IMR-90 (cell line): Measurements from ENCODE around the gene SUSD1. TPM values are rescaled to one million over a fixed set of nuclear protein-coding genes. Genes with fewer than 3 reads are reported as not detected.

ENCODE experiments used
- ATAC-seq: fragments of 200-7000 bp; cut with Tn5 transposase; 2 replicates; pipeline ENCODE4 v1.9.1; 2020; ENCODE audit warnings: low read depth, mild to moderate bottlenecking, moderate library complexity
- BruUV-seq: library from RNA; stranded (reverse); fragments of 400-500 nt; replicated peaks from 2 replicates; lab custom pipeline; 2021; lab: Mats Ljungman, UMichigan
- CTCF ChIA-PET: fragments of 300-600 bp; formaldehyde crosslinking; extraction: SDS; loops from one replicate; lab custom pipeline; 2021; ENCODE audit warnings: antibody characterized with exemption; lab: Yijun Ruan, JAX
- POLR2A ChIA-PET: fragments of 300-600 bp; sonication (Branson Sonifier 250); formaldehyde crosslinking; loops from one replicate; lab custom pipeline; 2022; ENCODE audit warnings: antibody characterized with exemption; ENCODE audit not compliant: unreplicated experiment; lab: Charles Lee
- DNase-seq: peaks from one replicate; pipeline ENCODE4 v3.0.0; 2013
- H2AFZ ChIP-seq: replicated peaks from 2 replicates; pipeline ENCODE3; 2013; ENCODE audit warnings: low read length, mild to moderate bottlenecking; ENCODE audit not compliant: poor library complexity
- H2AK5ac ChIP-seq: 2 replicates; pipeline ENCODE4 v1.6.1; 2013; ENCODE audit warnings: low read depth, low read length, inconsistent platforms
- H2AK9ac ChIP-seq: replicated peaks from 2 replicates; pipeline ENCODE3; 2013; ENCODE audit warnings: mild to moderate bottlenecking, low read depth, low read length, moderate library complexity; ENCODE audit not compliant: poor library complexity
- H2BK120ac ChIP-seq: 2 replicates; pipeline ENCODE4 v1.6.1; 2013; ENCODE audit warnings: low read depth, low read length, inconsistent platforms
- H2BK15ac ChIP-seq: 3 replicates; pipeline ENCODE4 v1.6.1; 2013; ENCODE audit warnings: low read depth, low read length, inconsistent platforms
- H2BK20ac ChIP-seq: 2 replicates; pipeline ENCODE4 v1.6.1; 2013; ENCODE audit warnings: low read depth, mild to moderate bottlenecking, inconsistent platforms, low read length, moderate library complexity
- H2BK5ac ChIP-seq: 2 replicates; pipeline ENCODE4 v1.6.1; 2013; ENCODE audit warnings: mild to moderate bottlenecking, low read depth, low read length, inconsistent platforms; ENCODE audit not compliant: poor library complexity, severe bottlenecking
- H3K14ac ChIP-seq: replicated peaks from 2 replicates; pipeline ENCODE4 v1.6.1; 2013; ENCODE audit warnings: low read depth, low read length, inconsistent platforms
- H3K18ac ChIP-seq: 2 replicates; pipeline ENCODE4 v1.6.1; 2013; ENCODE audit warnings: low read depth, low read length, control low read depth
- H3K23ac ChIP-seq: 2 replicates; pipeline ENCODE4 v1.6.1; 2013; ENCODE audit warnings: low read depth, low read length, inconsistent platforms
- H3K27ac ChIP-seq: 2 replicates; pipeline ENCODE4 v1.5.1; 2013; ENCODE audit warnings: mild to moderate bottlenecking, control low read depth, low read length; ENCODE audit not compliant: insufficient read depth
- H3K27me3 ChIP-seq: 2 replicates; pipeline ENCODE4 v1.6.1; 2013; ENCODE audit warnings: low read length; ENCODE audit not compliant: control insufficient read depth, insufficient read depth
- H3K36me3 ChIP-seq: 2 replicates; pipeline ENCODE4 v1.6.1; 2013; ENCODE audit warnings: low read length, mixed read lengths; ENCODE audit not compliant: control insufficient read depth, insufficient read depth
- H3K4ac ChIP-seq: 2 replicates; pipeline ENCODE4 v1.6.1; 2013; ENCODE audit warnings: low read depth, low read length, inconsistent platforms
- H3K4me1 ChIP-seq: 2 replicates; pipeline ENCODE4 v1.6.1; 2013; ENCODE audit warnings: low read length, mixed read lengths; ENCODE audit not compliant: control insufficient read depth, insufficient read depth
- H3K4me2 ChIP-seq: 2 replicates; pipeline ENCODE4 v1.6.1; 2013; ENCODE audit warnings: low read depth, mild to moderate bottlenecking, control low read depth, low read length, moderate library complexity
- H3K4me3 ChIP-seq: 2 replicates; pipeline ENCODE4 v1.5.1; 2013; ENCODE audit warnings: low read depth, mild to moderate bottlenecking, control low read depth, low read length, moderate library complexity; ENCODE audit not compliant: insufficient read depth
- H3K56ac ChIP-seq: 2 replicates; pipeline ENCODE4 v1.6.1; 2013; ENCODE audit warnings: low read length, inconsistent platforms; ENCODE audit not compliant: insufficient read depth; ENCODE audit errors: extremely low read depth
- H3K79me1 ChIP-seq, 2 experiments: 2 replicates each; pipeline ENCODE4 v1.6.1; 2013; ENCODE audit warnings: low read length in 2 of 2, inconsistent platforms in 1 of 2, low read depth in 1 of 2
- H3K9ac ChIP-seq: 2 replicates; pipeline ENCODE4 v1.6.1; 2013; ENCODE audit warnings: low read depth, low read length, control low read depth
- H3K9me1 ChIP-seq: 2 replicates; pipeline ENCODE4 v1.6.1; 2013; ENCODE audit warnings: low read length, inconsistent platforms; ENCODE audit not compliant: insufficient read depth
- H3K9me3 ChIP-seq: 2 replicates; pipeline ENCODE4 v1.6.1; 2013; ENCODE audit warnings: low read length; ENCODE audit not compliant: control insufficient read depth, insufficient read depth
- H4K20me1 ChIP-seq: 2 replicates; pipeline ENCODE4 v1.6.1; 2013; ENCODE audit warnings: low read length, inconsistent platforms; ENCODE audit not compliant: insufficient read depth
- H4K5ac ChIP-seq: 2 replicates; pipeline ENCODE4 v1.6.1; 2013; ENCODE audit warnings: mild to moderate bottlenecking, low read depth, low read length, control low read depth
- H4K8ac ChIP-seq, 2 experiments: 2 replicates each; pipeline ENCODE4 v1.6.1; 2013; ENCODE audit warnings: low read depth in 2 of 2, low read length in 2 of 2, control low read depth in 1 of 2, inconsistent platforms in 1 of 2
- H4K91ac ChIP-seq: 2 replicates; pipeline ENCODE4 v1.6.1; 2013; ENCODE audit warnings: low read depth, low read length, inconsistent platforms; ENCODE audit not compliant: insufficient read depth
- BHLHE40 ChIP-seq: fragments of 150-350 bp; IDR thresholded peaks from 2 replicates; pipeline ENCODE4 v1.6.1; 2016; ENCODE audit warnings: mild to moderate bottlenecking, low read depth, low read length
- CEBPB ChIP-seq: IDR thresholded peaks from 2 replicates; pipeline ENCODE4 v1.6.1; 2012; ENCODE audit warnings: low read depth, low read length, improper control_type of control experiment
- CHD1 ChIP-seq: IDR thresholded peaks from 2 replicates; pipeline ENCODE4 v1.6.1; 2012; ENCODE audit warnings: low read depth, low read length, improper control_type of control experiment
- CTCF ChIP-seq: conservative IDR thresholded peaks from 2 replicates; pipeline ENCODE4 v1.5.1; 2012; ENCODE audit warnings: mild to moderate bottlenecking, low read depth, low read length, improper control_type of control experiment
- ELK1 ChIP-seq: fragments of 150-350 bp; IDR thresholded peaks from 2 replicates; pipeline ENCODE4 v1.6.1; 2016; ENCODE audit warnings: low read depth, mild to moderate bottlenecking, low read length, moderate library complexity, borderline replicate concordance
- FOS ChIP-seq: fragments of 150-350 bp; IDR thresholded peaks from 2 replicates; pipeline ENCODE4 v1.6.1; 2016; ENCODE audit warnings: low read depth, low read length
- MXI1 ChIP-seq: IDR thresholded peaks from 2 replicates; pipeline ENCODE4 v1.6.1; 2012; ENCODE audit warnings: low read depth, mild to moderate bottlenecking, low read length, moderate library complexity, borderline replicate concordance
- NFE2L2 ChIP-seq: fragments of 150-350 bp; IDR thresholded peaks from 2 replicates; pipeline ENCODE4 v1.6.1; 2016; ENCODE audit warnings: low read depth, mild to moderate bottlenecking, low read length
- POLR2A ChIP-seq: IDR thresholded peaks from 2 replicates; pipeline ENCODE4 v1.6.1; 2012; ENCODE audit warnings: mild to moderate bottlenecking, low read depth, low read length
- RAD21 ChIP-seq: IDR thresholded peaks from 2 replicates; pipeline ENCODE4 v1.6.1; 2012; ENCODE audit warnings: low read length, improper control_type of control experiment
- RFX5 ChIP-seq: IDR thresholded peaks from 2 replicates; pipeline ENCODE4 v1.8.0; 2012; ENCODE audit warnings: low read depth, mild to moderate bottlenecking, low read length, moderate library complexity
- SMC3 ChIP-seq: fragments of 150-350 bp; IDR thresholded peaks from 2 replicates; pipeline ENCODE4 v1.6.1; 2016; ENCODE audit warnings: low read depth, mild to moderate bottlenecking, antibody characterized with exemption, low read length, moderate library complexity
- USF2 ChIP-seq: fragments of 150-350 bp; IDR thresholded peaks from 2 replicates; pipeline ENCODE4 v1.6.1; 2017; ENCODE audit warnings: mild to moderate bottlenecking, antibody characterized with exemption, low read length, low read depth
- WGBS, 2 experiments: methylation state at CpG; one replicate each; pipeline versions ENCODE4 v1.1.5 to v1.1.7; 2013; ENCODE audit warnings: missing lambda C conversion rate in 2 of 2; ENCODE audit not compliant: insufficient read length in 1 of 2; ENCODE audit errors: extremely low coverage in 2 of 2; 5-methylcytosine and 5-hydroxymethylcytosine counted together
- dilution Hi-C: fragments of 300-500 bp; cut with HindIII; formaldehyde crosslinking; loops from one replicate; pipeline ENCODE4 v1.14.3; 2018; ENCODE audit warnings: low sequenced_read_pairs; ENCODE audit not compliant: unreplicated experiment
- in situ Hi-C: fragments of 300-500 bp; cut with MboI; formaldehyde crosslinking; loops from 3 replicates; pipeline ENCODE4 v1.14.3; 2019; ENCODE audit warnings: low sequenced_read_pairs, inconsistent platforms, mixed read lengths
- intact Hi-C: fragments of 100-400 bp; cut with micrococcal nuclease; formaldehyde crosslinking; loops from 2 replicates; pipeline ENCODE4 v1.10.0; 2022
- polyA plus RNA-seq, 3 experiments: library from polyadenylated mRNA; depleted of rRNA; stranded (reverse); fragments of >200 nt; gene quantifications; 2 replicates each; pipeline ENCODE4 v1.2.3, GENCODE V29; 2012; ENCODE audit warnings: low replicate concordance in 1 of 3
- total RNA-seq: library from RNA; depleted of rRNA; stranded (reverse); fragments of >200 nt; gene quantifications from 2 replicates; pipeline ENCODE4 v1.2.3, GENCODE V29; 2012

The SUSD1 gene
- total and polyA plus RNA-seq, 2 of the 4 experiments (the other 2 are of a cell fraction): 4.0 to 4.7 TPM

- no peak overlapping the region for H3K9ac ChIP-seq
- TF ChIP-seq MXI1 (no peak), POLR2A (no peak), SMC3 (no peak), RAD21 (no peak), RFX5 (no peak), CHD1 (no peak), NFE2L2 (no peak), FOS (no peak), ELK1 (no peak), USF2 (no peak), BHLHE40 (no peak), CTCF (no peak), CEBPB (no peak)
- H2AFZ ChIP-seq: no peak overlapping the region
- no peak for DNase-seq
- H4K8ac ChIP-seq: no peak overlapping the region
- no peak overlapping the region for H3K18ac ChIP-seq
- H2AK5ac ChIP-seq: peak overlapping the region; percentile 3; the same call in 1 of the 2 replicates
- in situ Hi-C loops (no loop called here), dilution Hi-C loops (no loop called here), intact Hi-C loops (no loop called here)
- peak overlapping the region; percentile 22; the same call in 1 of the 2 replicates for H3K14ac ChIP-seq
- H4K20me1 ChIP-seq: no peaks in the 10 kb centered on the region
- H3K56ac ChIP-seq: no peak overlapping the region
- H3K23ac ChIP-seq: 0 out of 2 replicates have a peak overlapping the region, but pooled peaks have one; percentile 8
- H4K91ac ChIP-seq: no peak overlapping the region
- H2AK9ac ChIP-seq: no peak overlapping the region
- no peak overlapping the region for H3K27ac ChIP-seq
- no peak overlapping the region for H2BK5ac ChIP-seq
- no peaks in the 10 kb centered on the region for H3K9me3 ChIP-seq
- no peak overlapping the region for H2BK120ac ChIP-seq
- no TSS peak for BruUV-seq
- H2BK15ac ChIP-seq: no peak overlapping the region
- ChIA-PET CTCF (interaction anchor here (1.2 kb wide), 1 partner anchor 13 kb away, joined by 3 read pairs; no protein-coding TSS in a partner anchor), POLR2A (no interaction called here)
- no peaks in the 10 kb centered on the region for H3K79me1 ChIP-seq
- H2BK20ac ChIP-seq: no peak overlapping the region
- no peak overlapping the region for H4K5ac ChIP-seq
- H3K9me1 ChIP-seq: no peaks in the 10 kb centered on the region; the same call in 1 of the 2 replicates
- 82% methylated on average over 3 of the region's 6 CpGs; no CpG with 5 or more reads in 1 of the 2 experiments for WGBS, 2 experiments
- H3K4ac ChIP-seq: no peak overlapping the region
- H3K4me1 ChIP-seq: peaks cover 4% of the 10 kb centered on the region
- H3K4me3 ChIP-seq: no peak overlapping the region
- no peaks in the 10 kb centered on the region for H3K36me3 ChIP-seq
- no peak overlapping the region for H3K4me2 ChIP-seq
- ATAC-seq: no peak
- no peaks in the 10 kb centered on the region for H3K27me3 ChIP-seq
Measured at GRCh38 chr9:112193572-112194288, 18.6 kb upstream of the SUSD1 start.
